GM12878 (cell line): ENCODE measurements around the gene ALG2. TPM values are rescaled to one million over a fixed set of nuclear protein-coding genes. Genes with fewer than 3 reads are reported as not detected.

ENCODE experiments used
- ATAC-seq: fragments of 200-7000 bp; cut with Tn5 transposase; 3 replicates; pipeline ENCODE4 v1.9.1; 2020; ENCODE audit warnings: mild to moderate bottlenecking, moderate library complexity
- BruUV-seq: library from RNA; stranded (reverse); fragments of 400-500 nt; replicated peaks from 2 replicates; lab custom pipeline; 2021; lab: Mats Ljungman, UMichigan
- CTCF ChIA-PET: fragments of 300-600 bp; sonication (Branson Sonifier 250); formaldehyde crosslinking; extraction: SDS; loops from one replicate; lab custom pipeline; 2021; ENCODE audit warnings: inconsistent platforms; lab: Yijun Ruan, JAX
- POLR2A ChIA-PET: fragments of 350-600 bp; formaldehyde crosslinking; extraction: SDS; loops from one replicate; lab custom pipeline; 2021; ENCODE audit warnings: inconsistent platforms; lab: Charles Lee
- RAD21 ChIA-PET: fragments of 300-600 bp; sonication (Branson Sonifier 250); formaldehyde crosslinking; loops from one replicate; lab custom pipeline; 2023; ENCODE audit warnings: antibody characterized with exemption; ENCODE audit not compliant: unreplicated experiment; lab: Charles Lee
- SMC1A ChIA-PET: fragments of 300-600 bp; sonication (Branson Sonifier 250); formaldehyde crosslinking; loops from one replicate; lab custom pipeline; 2023; ENCODE audit not compliant: unreplicated experiment, uncharacterized antibody; lab: Charles Lee
- DNase-seq: peaks from one replicate; pipeline ENCODE4 v3.0.0-alpha.2; 2011; ENCODE audit warnings: low read depth, low spot score
- FAIRE-seq: peaks from 3 replicates; lab custom pipeline; 2011; peaks lifted over from hg19 to GRCh38; lab: Jason Lieb, UNC
- H2AFZ ChIP-seq: 2 replicates; pipeline ENCODE4 v1.6.0; 2011; ENCODE audit warnings: low read depth, low read length, control low read depth; ENCODE audit not compliant: control insufficient read depth
- H3K27ac ChIP-seq: 2 replicates; pipeline ENCODE4 v1.5.1; 2011; ENCODE audit warnings: control low read depth; ENCODE audit not compliant: control insufficient read depth, insufficient read depth
- H3K27me3 ChIP-seq, 2 experiments: replicated peaks in 1 of 2; 2 replicates each; pipeline versions ENCODE4 v1.6.0 to v1.6.1; 2011; ENCODE audit warnings: low read length in 1 of 2; ENCODE audit not compliant: control insufficient read depth in 2 of 2, insufficient read depth in 2 of 2
- H3K36me3 ChIP-seq, 2 experiments: 2 replicates each; pipeline ENCODE4 v1.5.1; 2011; ENCODE audit warnings: low read length in 1 of 2; ENCODE audit not compliant: control insufficient read depth in 2 of 2, insufficient read depth in 2 of 2
- H3K4me1 ChIP-seq: 2 replicates; pipeline ENCODE4 v1.6.1; 2011; ENCODE audit warnings: mild to moderate bottlenecking, low read length, moderate library complexity, mixed read lengths; ENCODE audit not compliant: control insufficient read depth, insufficient read depth
- H3K4me2 ChIP-seq: 2 replicates; pipeline ENCODE4 v1.6.0; 2011; ENCODE audit warnings: control low read depth; ENCODE audit not compliant: control insufficient read depth, insufficient read depth
- H3K4me3 ChIP-seq: fragments of 200-600 bp; sonication (generic); 2 replicates; pipeline ENCODE4 v1.5.1; 2016
- H3K79me2 ChIP-seq: 2 replicates; pipeline ENCODE4 v1.6.0; 2011; ENCODE audit warnings: low read length; ENCODE audit not compliant: control insufficient read depth, insufficient read depth
- H3K9ac ChIP-seq: 2 replicates; pipeline ENCODE4 v1.8.0; 2011; ENCODE audit warnings: low read length, control low read depth, mixed read lengths; ENCODE audit not compliant: control insufficient read depth, insufficient read depth
- H3K9me3 ChIP-seq: replicated peaks from 3 replicates; pipeline ENCODE4 v1.5.1; 2011; ENCODE audit warnings: mild to moderate bottlenecking, low read length; ENCODE audit not compliant: control insufficient read depth, insufficient read depth
- H4K20me1 ChIP-seq: 2 replicates; pipeline ENCODE4 v1.6.0; 2011; ENCODE audit not compliant: control insufficient read depth, insufficient read depth
- BCL11A ChIP-seq: IDR thresholded peaks from 2 replicates; pipeline ENCODE4 v1.6.1; 2011; ENCODE audit warnings: low read depth, low read length
- CBFB ChIP-seq: IDR thresholded peaks from 2 replicates; pipeline ENCODE4 v1.6.1; 2016; ENCODE audit warnings: antibody characterized with exemption, low read depth
- CEBPB ChIP-seq, 2 experiments: fragments of 150-350 bp in 1 of 2; IDR thresholded peaks; 2 replicates each; pipeline ENCODE4 v1.6.1; 2012 to 2014; ENCODE audit warnings: low read depth in 2 of 2, low read length in 2 of 2, borderline replicate concordance in 1 of 2, inconsistent platforms in 1 of 2
- E2F4 ChIP-seq: IDR thresholded peaks from 2 replicates; pipeline ENCODE4 v1.6.1; 2012; ENCODE audit warnings: low read depth, low read length, improper control_type of control experiment
- ESRRA ChIP-seq: IDR thresholded peaks from 2 replicates; pipeline ENCODE4 v1.6.1; 2012; ENCODE audit warnings: mild to moderate bottlenecking, low read length, improper control_type of control experiment
- MYB ChIP-seq: fragments of 150-350 bp; IDR thresholded peaks from 2 replicates; pipeline ENCODE4 v1.6.1; 2014; ENCODE audit warnings: mild to moderate bottlenecking, low read depth, low read length, borderline replicate concordance
- NFYB ChIP-seq: IDR thresholded peaks from 2 replicates; pipeline ENCODE4 v1.6.1; 2011; ENCODE audit warnings: low read depth, mild to moderate bottlenecking, low read length, improper control_type of control experiment, moderate library complexity; ENCODE audit not compliant: insufficient read depth
- NR2C1 ChIP-seq: fragments of 450-650 bp; IDR thresholded peaks from 2 replicates; pipeline ENCODE4 v1.6.1; 2017; ENCODE audit warnings: antibody characterized with exemption, mild to moderate bottlenecking, moderate library complexity
- RUNX3 ChIP-seq: IDR thresholded peaks from 2 replicates; pipeline ENCODE4 v1.6.1; 2012; ENCODE audit warnings: low read length, inconsistent platforms
- WGBS: methylation state at CpG from one replicate; pipeline ENCODE4 v1.1.6; 2016; ENCODE audit warnings: low lambda C conversion rate; ENCODE audit not compliant: insufficient replicate concordance, insufficient coverage; ENCODE audit errors: missing lambda C conversion rate; 5-methylcytosine and 5-hydroxymethylcytosine counted together
- in situ Hi-C: fragments of 300-500 bp; cut with MboI; formaldehyde crosslinking; loops from 9 replicates; pipeline ENCODE4 v1.14.3; 2018; ENCODE audit warnings: mixed read lengths
- intact Hi-C: fragments of 100-400 bp; cut with micrococcal nuclease; formaldehyde crosslinking; loops from one replicate; pipeline ENCODE4 v1.14.2; 2022; ENCODE audit not compliant: unreplicated experiment
- polyA plus RNA-seq, 11 experiments: library from polyadenylated mRNA; depleted of rRNA in 4 of 11; unstranded in 6 of 11; stranded (reverse) in 5 of 11; fragments of >200 nt; fragmentation: Nextera tagmentation in 4 of 11; fragmentation: Illumina TruSeq in 1 of 11; extraction: Ambion mirVana in 4 of 11; extraction: Trizol in 1 of 11; gene quantifications; 1 replicate in 1 of 11; 2 replicates in 10 of 11; pipeline versions ENCODE4 v1.2.1 to v1.2.3, GENCODE V29; 2011 to 2016; ENCODE audit warnings: inconsistent platforms in 2 of 11, missing spikeins in 2 of 11, low read depth in 1 of 11
- total RNA-seq, 4 experiments: library from RNA; depleted of rRNA in 3 of 4; stranded (reverse); fragments of >200 nt in 3 of 4; fragmentation: Illumina TruSeq in 1 of 4; extraction: Trizol in 1 of 4; gene quantifications; 2 replicates each; pipeline versions ENCODE4 v1.2.1 to v1.2.3, GENCODE V29; 2013 to 2021

Gene ALG2
- total and polyA plus RNA-seq, 10 of the 15 experiments (the other 5 are each of a cell fraction or from before 2014, with no cell fraction given): 8.8 to 52.5 (median 38.6) TPM

- H3K9me3 ChIP-seq: no peaks in the 10 kb centered on the region
- no peak overlapping the region for H3K9ac ChIP-seq
- no peak overlapping the region for H3K4me3 ChIP-seq
- BruUV-seq: no TSS peak
- ChIA-PET POLR2A (interaction anchor here (1.2 to 1.9 kb wide), 2 partner anchors 14 to 49 kb away, joined by 3 to 9 read pairs; no protein-coding TSS in a partner anchor), CTCF (interaction anchor here (0.6 to 7.1 kb wide), 9 partner anchors 9 to 1428 kb away, joined by 3 to 131 read pairs (median 5); no protein-coding TSS in a partner anchor), RAD21 (interaction anchor here (1.3 to 7.1 kb wide), 3 partner anchors 14 to 73 kb away, joined by 3 to 147 read pairs (median 5); partner anchors contain the start of genes ALG2 and SEC61B), SMC1A (interaction anchor here (0.5 to 9.2 kb wide), 7 partner anchors 10 to 69 kb away, joined by 3 to 150 read pairs (median 4); no protein-coding TSS in a partner anchor)
- intact Hi-C loops: loop anchor here (5.0 kb wide), 1 partner anchor 1050 kb away; no protein-coding TSS in a partner anchor
- ATAC-seq (peak; percentile 62), DNase-seq (no peak), FAIRE-seq (peak; percentile 13)
- no peaks in the 10 kb centered on the region for H3K36me3 ChIP-seq
- TF ChIP-seq CEBPB (IDR thresholded peaks at IDR 0.05; ENCODE audit: borderline replicate concordance in 1 of 2, low read depth in 2 of 2, low read length in 2 of 2) (no peak), NFYB (no peak), MYB (no peak), CBFB (0 out of 2 replicates have a peak, but pooled peaks have one; percentile 50), ESRRA (no peak), RUNX3 (peak; percentile 91), NR2C1 (no peak), E2F4 (no peak), BCL11A (no peak)
- H2AFZ ChIP-seq: no peak overlapping the region
- no peaks in the 10 kb centered on the region for H3K27me3 ChIP-seq
- no peaks in the 10 kb centered on the region for H4K20me1 ChIP-seq
- in situ Hi-C loops: loop anchor here (10.0 kb wide), 3 partner anchors 1047 to 1267 kb away; no protein-coding TSS in a partner anchor
- H3K27ac ChIP-seq: no peak overlapping the region
- 19% methylated on average over 3 of the region's 3 CpGs for WGBS
- no peaks in the 10 kb centered on the region for H3K79me2 ChIP-seq
- H3K4me1 ChIP-seq: peaks cover 16% of the 10 kb centered on the region
- 0 out of 2 replicates have a peak overlapping the region, but pooled peaks have one; percentile 28 for H3K4me2 ChIP-seq
Observed at GRCh38 chr9:99167694-99168093, 54.0 kb downstream of the ALG2 start.
